Type B pancreatic cell (in vitro differentiated cells): ENCODE measurements around the gene PDCD4. TPM values are rescaled to one million over a fixed set of nuclear protein-coding genes. Genes with fewer than 3 reads are reported as not detected.

ENCODE experiments used
- DNase-seq: peaks from one replicate; pipeline ENCODE4 v3.0.0; 2021; ENCODE audit warnings: mixed read lengths; ENCODE audit not compliant: unreplicated experiment; ENCODE audit errors: extremely low spot score
- H3K27ac Mint-ChIP-seq: 2 replicates; pipeline ENCODE4 v1.8.0; 2021; ENCODE audit warnings: mild to moderate bottlenecking, mixed read lengths
- H3K27me3 Mint-ChIP-seq: 2 replicates; pipeline ENCODE4 v1.8.0; 2021; ENCODE audit warnings: mixed read lengths
- H3K36me3 Mint-ChIP-seq: 2 replicates; pipeline ENCODE4 v1.8.0; 2021; ENCODE audit warnings: mixed read lengths
- H3K4me1 Mint-ChIP-seq: one replicate; pipeline ENCODE4 v1.8.0; 2021; ENCODE audit warnings: mixed read lengths; ENCODE audit not compliant: unreplicated experiment
- H3K4me3 Mint-ChIP-seq: 2 replicates; pipeline ENCODE4 v1.8.0; 2021; ENCODE audit warnings: mild to moderate bottlenecking, mixed read lengths
- H3K9me3 Mint-ChIP-seq: 2 replicates; pipeline ENCODE4 v1.8.0; 2021; ENCODE audit warnings: mixed read lengths
- total RNA-seq: library from RNA; stranded (reverse); gene quantifications from 2 replicates; pipeline ENCODE4 v1.2.1, GENCODE V29; 2021; ENCODE audit warnings: low replicate concordance
- TF ChIP-seq, protein P1 (sequence below): fragments of 200-600 bp; sonication (generic); conservative IDR thresholded peaks from 2 replicates; pipeline ENCODE4 v1.5.0; 2021; ENCODE audit warnings: antibody characterized with exemption, mild to moderate bottlenecking

The PDCD4 gene
- total RNA-seq, 1 donor from 2014 or later: 122 TPM

- Mint-ChIP-seq H3K9me3 (peaks cover 21% of the 10 kb centered on the region), H3K27me3 (no peaks in the 10 kb centered on the region), H3K4me3 (no peak overlapping the region), H3K27ac (no peak overlapping the region), H3K36me3 (peaks cover 57% of the 10 kb centered on the region), H3K4me1 (peaks cover 9% of the 10 kb centered on the region)
- DNase-seq: no peak
- TF ChIP-seq, protein P1, sequence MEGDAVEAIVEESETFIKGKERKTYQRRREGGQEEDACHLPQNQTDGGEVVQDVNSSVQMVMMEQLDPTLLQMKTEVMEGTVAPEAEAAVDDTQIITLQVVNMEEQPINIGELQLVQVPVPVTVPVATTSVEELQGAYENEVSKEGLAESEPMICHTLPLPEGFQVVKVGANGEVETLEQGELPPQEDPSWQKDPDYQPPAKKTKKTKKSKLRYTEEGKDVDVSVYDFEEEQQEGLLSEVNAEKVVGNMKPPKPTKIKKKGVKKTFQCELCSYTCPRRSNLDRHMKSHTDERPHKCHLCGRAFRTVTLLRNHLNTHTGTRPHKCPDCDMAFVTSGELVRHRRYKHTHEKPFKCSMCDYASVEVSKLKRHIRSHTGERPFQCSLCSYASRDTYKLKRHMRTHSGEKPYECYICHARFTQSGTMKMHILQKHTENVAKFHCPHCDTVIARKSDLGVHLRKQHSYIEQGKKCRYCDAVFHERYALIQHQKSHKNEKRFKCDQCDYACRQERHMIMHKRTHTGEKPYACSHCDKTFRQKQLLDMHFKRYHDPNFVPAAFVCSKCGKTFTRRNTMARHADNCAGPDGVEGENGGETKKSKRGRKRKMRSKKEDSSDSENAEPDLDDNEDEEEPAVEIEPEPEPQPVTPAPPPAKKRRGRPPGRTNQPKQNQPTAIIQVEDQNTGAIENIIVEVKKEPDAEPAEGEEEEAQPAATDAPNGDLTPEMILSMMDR: no peak
These were observed 73.2 kb downstream of the PDCD4 start for GRCh38 chr10:110944792-110945396.

- no peaks in the 10 kb centered on the region for H3K27me3 Mint-ChIP-seq
- peaks cover 9% of the 10 kb centered on the region for H3K4me1 Mint-ChIP-seq
- H3K36me3 Mint-ChIP-seq: peaks cover 63% of the 10 kb centered on the region
- peaks cover 26% of the 10 kb centered on the region for H3K9me3 Mint-ChIP-seq
- TF ChIP-seq, protein P1: no peak
- no peak overlapping the region for H3K27ac Mint-ChIP-seq
- DNase-seq: no peak
- no peak overlapping the region for H3K4me3 Mint-ChIP-seq
These were observed 74.8 kb downstream of the PDCD4 start for GRCh38 chr10:110946496-110946895.

- Mint-ChIP-seq H3K4me1 (peaks cover 9% of the 10 kb centered on the region), H3K27ac (no peak overlapping the region), H3K9me3 (peaks cover 26% of the 10 kb centered on the region), H3K4me3 (no peak overlapping the region), H3K36me3 (peaks cover 64% of the 10 kb centered on the region), H3K27me3 (no peaks in the 10 kb centered on the region)
- TF ChIP-seq, protein P1: no peak
- no peak for DNase-seq
These were observed 75.4 kb downstream of the PDCD4 start for GRCh38 chr10:110947061-110947595.

Other genes starting within 250 kb of the PDCD4 start
- 2.8 and 5.2 TPM in 2 replicates for gene RBM20, start 227.6 kb upstream of the PDCD4 start, total RNA-seq
- gene BBIP1, start 47.3 kb downstream of the PDCD4 start, total RNA-seq: 15.8 and 24.8 TPM in 2 replicates
- gene SHOC2, start 47.7 kb downstream of the PDCD4 start, total RNA-seq: 38.7 and 44.3 TPM in 2 replicates
- gene ADRA2A, start 205.1 kb downstream of the PDCD4 start, total RNA-seq: 16.1 and 19.3 TPM in 2 replicates